H9 (cell line): ENCODE data around the gene KCNJ12. TPM values are rescaled to one million over a fixed set of nuclear protein-coding genes. Genes with fewer than 3 reads are reported as not detected.
"Not testable (repeated sequence)": the region's sequence is repeated elsewhere in the genome, so short reads cannot be mapped to it uniquely, and the experiment has no call there.

Source experiments
- DNase-seq: peaks from one replicate; pipeline ENCODE4 v3.0.0-alpha.2; 2017
- H2AFZ ChIP-seq: one replicate; pipeline ENCODE4 v1.6.1; 2013; ENCODE audit warnings: mild to moderate bottlenecking, low read length, control low read depth, moderate library complexity
- H2AK5ac ChIP-seq: 2 replicates; pipeline ENCODE4 v1.6.1; 2013; ENCODE audit warnings: low read length, control low read depth, mixed read lengths; ENCODE audit not compliant: insufficient read length
- H2BK120ac ChIP-seq: one replicate; pipeline ENCODE4 v1.6.1; 2013; ENCODE audit warnings: low read depth, mild to moderate bottlenecking, low read length, control low read depth, inconsistent platforms; ENCODE audit not compliant: poor library complexity, severe bottlenecking
- H2BK12ac ChIP-seq: 2 replicates; pipeline ENCODE4 v1.6.1; 2013; ENCODE audit warnings: low read length, control low read depth, mixed read lengths, low read depth; ENCODE audit not compliant: insufficient read length
- H2BK15ac ChIP-seq: 2 replicates; pipeline ENCODE4 v1.6.1; 2013; ENCODE audit warnings: low read depth, low read length, control low read depth
- H2BK20ac ChIP-seq: one replicate; pipeline ENCODE4 v1.6.1; 2013; ENCODE audit warnings: low read depth, mild to moderate bottlenecking, low read length, control low read depth, inconsistent platforms; ENCODE audit not compliant: poor library complexity, severe bottlenecking
- H2BK5ac ChIP-seq: 2 replicates; pipeline ENCODE4 v1.6.1; 2013; ENCODE audit warnings: low read length, control low read depth, mixed read lengths; ENCODE audit not compliant: insufficient read length
- H3K14ac ChIP-seq: 2 replicates; pipeline ENCODE4 v1.6.1; 2013; ENCODE audit warnings: low read length, control low read depth; ENCODE audit not compliant: insufficient read depth
- H3K18ac ChIP-seq: 2 replicates; pipeline ENCODE4 v1.6.1; 2013; ENCODE audit warnings: low read depth, mild to moderate bottlenecking, mixed read lengths, low read length, control low read depth; ENCODE audit not compliant: insufficient read length
- H3K23ac ChIP-seq: 2 replicates; pipeline ENCODE4 v1.6.1; 2013; ENCODE audit warnings: low read length, control low read depth, mixed read lengths, low read depth; ENCODE audit not compliant: insufficient read length
- H3K23me2 ChIP-seq: 2 replicates; pipeline ENCODE4 v1.6.1; 2013; ENCODE audit warnings: low read depth, mild to moderate bottlenecking, mixed read lengths, low read length, control low read depth; ENCODE audit not compliant: insufficient read length, poor library complexity, severe bottlenecking
- H3K27ac ChIP-seq: 2 replicates; pipeline ENCODE4 v1.5.1; 2013; ENCODE audit warnings: low read length, control low read depth, mixed read lengths, low read depth; ENCODE audit not compliant: insufficient read length
- H3K27me3 ChIP-seq: 2 replicates; pipeline ENCODE4 v1.6.1; 2013; ENCODE audit warnings: low read length, control low read depth, inconsistent platforms; ENCODE audit not compliant: insufficient read depth
- H3K4ac ChIP-seq: 2 replicates; pipeline ENCODE4 v1.6.1; 2013; ENCODE audit warnings: low read depth, mild to moderate bottlenecking, control low read depth, inconsistent platforms, low read length, moderate library complexity
- H3K4me1 ChIP-seq: 2 replicates; pipeline ENCODE4 v1.6.1; 2013; ENCODE audit warnings: low read length, control low read depth, inconsistent platforms; ENCODE audit not compliant: insufficient read depth
- H3K4me2 ChIP-seq: 2 replicates; pipeline ENCODE4 v1.6.1; 2013; ENCODE audit warnings: low read length, control low read depth, mixed read lengths; ENCODE audit not compliant: insufficient read length, insufficient read depth
- H3K56ac ChIP-seq: 2 replicates; pipeline ENCODE4 v1.6.1; 2013; ENCODE audit warnings: low read depth, mild to moderate bottlenecking, mixed read lengths, low read length, control low read depth; ENCODE audit not compliant: insufficient read length
- H3K79me1 ChIP-seq: 2 replicates; pipeline ENCODE4 v1.6.1; 2013; ENCODE audit warnings: low read depth, mild to moderate bottlenecking, moderate library complexity, low read length, control low read depth, inconsistent platforms; ENCODE audit not compliant: insufficient read depth, poor library complexity, severe bottlenecking
- H3K79me2 ChIP-seq: 2 replicates; pipeline ENCODE4 v1.6.1; 2013; ENCODE audit warnings: low read length, control low read depth, inconsistent platforms; ENCODE audit not compliant: insufficient read depth
- H3K9ac ChIP-seq: 2 replicates; pipeline ENCODE4 v1.6.1; 2013; ENCODE audit warnings: low read length, control low read depth, mixed read lengths; ENCODE audit not compliant: insufficient read length; ENCODE audit errors: extremely low read depth
- H3K9me3 ChIP-seq: one replicate; pipeline ENCODE4 v1.6.1; 2013; ENCODE audit warnings: low read depth, low read length, inconsistent platforms; ENCODE audit not compliant: control insufficient read depth
- H3T11ph ChIP-seq: one replicate; pipeline ENCODE4 v1.6.1; 2013; ENCODE audit warnings: mild to moderate bottlenecking, low read length, control low read depth, inconsistent platforms
- H4K20me1 ChIP-seq: one replicate; pipeline ENCODE4 v1.6.1; 2013; ENCODE audit not compliant: control insufficient read depth, insufficient read length, insufficient read depth
- H4K5ac ChIP-seq: 2 replicates; pipeline ENCODE4 v1.6.1; 2013; ENCODE audit warnings: low read depth, mild to moderate bottlenecking, mixed read lengths, low read length, control low read depth; ENCODE audit not compliant: insufficient read length
- H4K8ac ChIP-seq: replicated peaks from 2 replicates; pipeline ENCODE4 v1.6.1; 2013; ENCODE audit warnings: low read length, control low read depth, mixed read lengths, low read depth; ENCODE audit not compliant: insufficient read length
- H4K91ac ChIP-seq: 2 replicates; pipeline ENCODE4 v1.6.1; 2013; ENCODE audit warnings: low read depth, mild to moderate bottlenecking, moderate library complexity, mixed read lengths, low read length, control low read depth; ENCODE audit not compliant: insufficient read length
- H3K27ac Mint-ChIP-seq, 3 experiments: 2 replicates in 2 of 3; 3 replicates in 1 of 3; pipeline ENCODE4 v1.8.0; 2020 to 2021; ENCODE audit warnings: mixed read lengths in 3 of 3, mild to moderate bottlenecking in 1 of 3, moderate library complexity in 1 of 3
- H3K27me3 Mint-ChIP-seq: 2 replicates; pipeline ENCODE4 v1.8.0; 2021; ENCODE audit warnings: low read depth, mild to moderate bottlenecking, moderate library complexity, mixed read lengths
- H3K36me3 Mint-ChIP-seq, 3 experiments: 2 replicates in 2 of 3; 3 replicates in 1 of 3; pipeline ENCODE4 v1.8.0; 2020 to 2021; ENCODE audit warnings: low read depth in 3 of 3, mixed read lengths in 3 of 3; ENCODE audit not compliant: insufficient read depth in 1 of 3
- H3K4me1 Mint-ChIP-seq, 2 experiments: 2 replicates each; pipeline ENCODE4 v1.8.0; 2020; ENCODE audit warnings: mixed read lengths in 2 of 2
- H3K4me3 Mint-ChIP-seq, 2 experiments: 2 replicates in 1 of 2; 3 replicates in 1 of 2; pipeline ENCODE4 v1.8.0; 2020 to 2021; ENCODE audit warnings: mild to moderate bottlenecking in 2 of 2, mixed read lengths in 2 of 2, moderate library complexity in 1 of 2
- H3K9me3 Mint-ChIP-seq, 2 experiments: 2 replicates in 1 of 2; 3 replicates in 1 of 2; pipeline ENCODE4 v1.8.0; 2020; ENCODE audit warnings: mild to moderate bottlenecking in 2 of 2, mixed read lengths in 2 of 2, moderate library complexity in 1 of 2
- WGBS: extraction: QIAGEN DNeasy Blood & Tissue Kit; methylation state at CpG from one replicate; pipeline ENCODE4 v1.1.7; 2013; ENCODE audit warnings: missing lambda C conversion rate, low lambda C conversion rate, mixed read lengths; ENCODE audit not compliant: insufficient read length; ENCODE audit errors: extremely low coverage; 5-methylcytosine and 5-hydroxymethylcytosine counted together
- total RNA-seq: library from RNA; stranded (reverse); gene quantifications from 2 replicates; pipeline ENCODE4 v1.2.1, GENCODE V29; 2021
- TF ChIP-seq, protein P1 (sequence below): fragments of 200-600 bp; sonication (generic); conservative IDR thresholded peaks from 3 replicates; pipeline ENCODE4 v1.8.0; 2021; ENCODE audit warnings: antibody characterized with exemption, mild to moderate bottlenecking

The KCNJ12 gene
- total RNA-seq, 1 experiment from 2014 or later, result 0.39 TPM

GRCh38 chr17:21339011-21339410 lies 37.1 kb upstream of the KCNJ12 start:
- Mint-ChIP-seq H3K4me1 (no peaks in the 10 kb centered on the region), H3K4me3 (no peak overlapping the region), H3K9me3 (peaks cover 13% of the 10 kb centered on the region in 2 experiments), H3K36me3 (peaks cover 0 to 1% (median 0%) of the 10 kb centered on the region in 3 experiments; a peak in 1 of 7 replicates), H3K27me3 (peaks cover 4% of the 10 kb centered on the region), H3K27ac (no peak overlapping the region)
- no CpG with 5 or more reads among the region's 7 CpGs for WGBS
- no peaks in the 10 kb centered on the region for H3K9me3 ChIP-seq
- TF ChIP-seq, protein P1, sequence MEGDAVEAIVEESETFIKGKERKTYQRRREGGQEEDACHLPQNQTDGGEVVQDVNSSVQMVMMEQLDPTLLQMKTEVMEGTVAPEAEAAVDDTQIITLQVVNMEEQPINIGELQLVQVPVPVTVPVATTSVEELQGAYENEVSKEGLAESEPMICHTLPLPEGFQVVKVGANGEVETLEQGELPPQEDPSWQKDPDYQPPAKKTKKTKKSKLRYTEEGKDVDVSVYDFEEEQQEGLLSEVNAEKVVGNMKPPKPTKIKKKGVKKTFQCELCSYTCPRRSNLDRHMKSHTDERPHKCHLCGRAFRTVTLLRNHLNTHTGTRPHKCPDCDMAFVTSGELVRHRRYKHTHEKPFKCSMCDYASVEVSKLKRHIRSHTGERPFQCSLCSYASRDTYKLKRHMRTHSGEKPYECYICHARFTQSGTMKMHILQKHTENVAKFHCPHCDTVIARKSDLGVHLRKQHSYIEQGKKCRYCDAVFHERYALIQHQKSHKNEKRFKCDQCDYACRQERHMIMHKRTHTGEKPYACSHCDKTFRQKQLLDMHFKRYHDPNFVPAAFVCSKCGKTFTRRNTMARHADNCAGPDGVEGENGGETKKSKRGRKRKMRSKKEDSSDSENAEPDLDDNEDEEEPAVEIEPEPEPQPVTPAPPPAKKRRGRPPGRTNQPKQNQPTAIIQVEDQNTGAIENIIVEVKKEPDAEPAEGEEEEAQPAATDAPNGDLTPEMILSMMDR, result no peak
- no peaks in the 10 kb centered on the region for H3K79me2 ChIP-seq
- H3T11ph ChIP-seq, result no peak overlapping the region
- H3K79me1 ChIP-seq, result no peaks in the 10 kb centered on the region
- no peaks in the 10 kb centered on the region for H3K4me1 ChIP-seq
- H2AFZ ChIP-seq, result no peak overlapping the region
- H2BK15ac ChIP-seq, result no peak overlapping the region
- no peaks in the 10 kb centered on the region for H3K23me2 ChIP-seq
- H4K8ac ChIP-seq, result no peak overlapping the region
- DNase-seq, result no peak
- no peak overlapping the region for H2BK20ac ChIP-seq
- H4K5ac ChIP-seq, result no peak overlapping the region
- no peaks in the 10 kb centered on the region for H3K27me3 ChIP-seq
- H4K20me1 ChIP-seq, result no peaks in the 10 kb centered on the region
- no peak overlapping the region for H2AK5ac ChIP-seq
- H3K9ac ChIP-seq, result no peak overlapping the region
- no peak overlapping the region for H3K14ac ChIP-seq
- no peak overlapping the region for H3K23ac ChIP-seq
- H4K91ac ChIP-seq, result no peak overlapping the region
- no peak overlapping the region for H3K27ac ChIP-seq
- H2BK5ac ChIP-seq, result no peak overlapping the region
- H3K4me2 ChIP-seq, result no peak overlapping the region
- no peak overlapping the region for H3K18ac ChIP-seq
- H3K56ac ChIP-seq, result no peak overlapping the region
- H3K4ac ChIP-seq, result no peak overlapping the region
- H2BK12ac ChIP-seq, result no peak overlapping the region
- H2BK120ac ChIP-seq, result no peak overlapping the region

DNA sequence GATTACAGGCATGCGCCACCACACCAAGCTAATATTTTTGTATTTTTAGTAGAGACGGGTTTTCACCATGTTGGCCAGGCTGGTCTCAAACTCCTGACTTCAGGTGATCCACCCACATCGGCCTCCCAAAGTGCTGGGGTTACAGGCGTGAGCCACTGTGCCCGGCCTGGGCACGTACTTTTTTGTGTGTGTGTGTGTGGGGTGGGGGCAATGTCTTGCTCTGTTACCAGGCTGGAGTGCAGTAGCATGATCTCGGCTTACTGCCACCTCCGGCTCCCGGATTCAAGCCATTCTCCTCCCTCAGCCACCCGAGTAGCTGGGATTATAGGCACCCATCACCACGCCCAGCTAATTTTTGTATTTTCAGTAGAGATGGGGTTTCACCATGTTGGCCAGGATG lies 36.6 kb upstream of the KCNJ12 start:
- not testable (repeated sequence) for H3K79me1 ChIP-seq, H3K4ac ChIP-seq, H4K91ac ChIP-seq, H3T11ph ChIP-seq, H2BK5ac ChIP-seq, H3K9me3 ChIP-seq, H4K20me1 ChIP-seq, H3K18ac ChIP-seq, H3K79me2 ChIP-seq, H3K27me3 Mint-ChIP-seq, H3K14ac ChIP-seq, H3K23me2 ChIP-seq, H2AFZ ChIP-seq, H2BK15ac ChIP-seq, H4K8ac ChIP-seq, H3K27ac ChIP-seq, H3K4me2 ChIP-seq, H3K36me3 Mint-ChIP-seq, H3K27ac Mint-ChIP-seq, H3K4me1 Mint-ChIP-seq, H3K4me3 Mint-ChIP-seq, H3K9ac ChIP-seq, H3K27me3 ChIP-seq, H2BK120ac ChIP-seq, H3K23ac ChIP-seq, H3K56ac ChIP-seq, DNase-seq, H4K5ac ChIP-seq, H2BK20ac ChIP-seq, H3K4me1 ChIP-seq, H2BK12ac ChIP-seq, H2AK5ac ChIP-seq
- peaks cover 15 to 17% of the 10 kb centered on the region in 2 experiments for H3K9me3 Mint-ChIP-seq
- WGBS, result no CpG with 5 or more reads among the region's 11 CpGs
